OCI-LY3 (cell line): Measurements from ENCODE around the gene TTC39B.

ENCODE experiments used
- H2AFZ ChIP-seq: fragments of 200-600, 300-600 bp; shearing (Covaris generic); 2 replicates; pipeline ENCODE4 v1.6.0; 2014; ENCODE audit warnings: antibody characterized with exemption, low read depth, low read length
- H3K27ac ChIP-seq: fragments of 200-600, 300-600 bp; sonication (generic); 2 replicates; pipeline ENCODE4 v1.5.1; 2014; ENCODE audit warnings: mild to moderate bottlenecking, low read length, moderate library complexity, mixed read lengths
- H3K27me3 ChIP-seq: fragments of 200-600, 300-600 bp; sonication (generic); 2 replicates; pipeline ENCODE4 v1.6.1; 2014; ENCODE audit warnings: low read depth, low read length, mixed read lengths
- H3K36me3 ChIP-seq: fragments of 200-600, 300-600 bp; sonication (generic); replicated peaks from 2 replicates; pipeline ENCODE3; 2014; ENCODE audit warnings: low read depth, low read length, mixed read lengths
- H3K4me1 ChIP-seq: fragments of 300-600, 200-600 bp; sonication (generic); 2 replicates; pipeline ENCODE4 v1.6.1; 2014; ENCODE audit warnings: low read length, mixed read lengths
- H3K4me2 ChIP-seq: fragments of 200-600, 300-600 bp; sonication (generic); 2 replicates; pipeline ENCODE4 v1.6.1; 2014; ENCODE audit warnings: low read length, mixed read lengths
- H3K4me3 ChIP-seq: fragments of 300-600, 200-600 bp; sonication (generic); 2 replicates; pipeline ENCODE4 v1.5.1; 2014; ENCODE audit warnings: antibody characterized with exemption, mild to moderate bottlenecking, low read length, moderate library complexity
- H3K79me2 ChIP-seq: fragments of 300-600, 200-600 bp; shearing (Covaris generic); 2 replicates; pipeline ENCODE4 v1.6.1; 2014; ENCODE audit warnings: mild to moderate bottlenecking, low read length, mixed read lengths
- H3K9ac ChIP-seq: fragments of 300-600, 200-600 bp; shearing (Covaris generic); 2 replicates; pipeline ENCODE4 v1.6.0; 2014; ENCODE audit warnings: mild to moderate bottlenecking, low read length, moderate library complexity
- H3K9me3 ChIP-seq: fragments of 200-600, 300-600 bp; shearing (Covaris generic); 2 replicates; pipeline ENCODE4 v1.6.1; 2014; ENCODE audit warnings: low read length, mixed read lengths; ENCODE audit not compliant: insufficient read depth
- H4K20me1 ChIP-seq: fragments of 200-600, 300-600 bp; sonication (generic); 2 replicates; pipeline ENCODE4 v1.6.1; 2016; ENCODE audit warnings: low read length, mixed read lengths; ENCODE audit not compliant: insufficient read depth
- EZH2phosphoT487 ChIP-seq: fragments of 200-600 bp; shearing (Covaris generic); IDR thresholded peaks from 2 replicates; pipeline ENCODE4 v1.6.1; 2018; ENCODE audit warnings: antibody characterized with exemption, mixed run types, low read depth
- TF ChIP-seq, protein P1 (sequence below): fragments of 200-600, 300-600 bp; sonication (generic); IDR thresholded peaks from 2 replicates; pipeline ENCODE4 v1.5.1; 2014; ENCODE audit warnings: antibody characterized with exemption, low read length, low read depth

TTC39B gene

DNA sequence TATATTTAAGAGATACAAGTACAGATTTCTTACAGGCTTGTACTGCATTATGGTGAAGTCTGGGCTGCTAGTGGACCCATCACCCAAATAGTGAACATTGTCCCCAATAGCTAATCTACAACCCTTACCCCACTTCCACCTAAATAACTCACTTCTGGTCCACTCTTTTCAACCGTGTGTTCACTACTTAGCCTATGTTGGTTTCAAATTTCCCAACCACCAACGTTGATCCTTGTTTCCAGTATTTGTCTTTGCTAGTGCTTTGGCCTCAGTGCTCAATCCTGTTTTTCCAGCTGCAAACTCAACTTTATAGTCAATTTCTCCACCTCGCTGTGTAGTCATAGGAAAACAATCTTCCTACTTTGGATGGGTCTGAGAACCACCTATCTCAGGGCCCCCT, 45.3 kb upstream of the TTC39B start:
- Histone ChIP-seq H3K4me3 (no peak overlapping the region), H2AFZ (no peak overlapping the region), H3K27me3 (no peaks in the 10 kb centered on the region), H3K36me3 (no peaks in the 10 kb centered on the region), H3K9ac (no peak overlapping the region), H3K79me2 (no peaks in the 10 kb centered on the region), H3K4me2 (no peak overlapping the region), H3K27ac (no peak overlapping the region), H3K4me1 (peaks cover 8% of the 10 kb centered on the region), H3K9me3 (no peaks in the 10 kb centered on the region), H4K20me1 (no peaks in the 10 kb centered on the region)
- TF ChIP-seq, protein P1, sequence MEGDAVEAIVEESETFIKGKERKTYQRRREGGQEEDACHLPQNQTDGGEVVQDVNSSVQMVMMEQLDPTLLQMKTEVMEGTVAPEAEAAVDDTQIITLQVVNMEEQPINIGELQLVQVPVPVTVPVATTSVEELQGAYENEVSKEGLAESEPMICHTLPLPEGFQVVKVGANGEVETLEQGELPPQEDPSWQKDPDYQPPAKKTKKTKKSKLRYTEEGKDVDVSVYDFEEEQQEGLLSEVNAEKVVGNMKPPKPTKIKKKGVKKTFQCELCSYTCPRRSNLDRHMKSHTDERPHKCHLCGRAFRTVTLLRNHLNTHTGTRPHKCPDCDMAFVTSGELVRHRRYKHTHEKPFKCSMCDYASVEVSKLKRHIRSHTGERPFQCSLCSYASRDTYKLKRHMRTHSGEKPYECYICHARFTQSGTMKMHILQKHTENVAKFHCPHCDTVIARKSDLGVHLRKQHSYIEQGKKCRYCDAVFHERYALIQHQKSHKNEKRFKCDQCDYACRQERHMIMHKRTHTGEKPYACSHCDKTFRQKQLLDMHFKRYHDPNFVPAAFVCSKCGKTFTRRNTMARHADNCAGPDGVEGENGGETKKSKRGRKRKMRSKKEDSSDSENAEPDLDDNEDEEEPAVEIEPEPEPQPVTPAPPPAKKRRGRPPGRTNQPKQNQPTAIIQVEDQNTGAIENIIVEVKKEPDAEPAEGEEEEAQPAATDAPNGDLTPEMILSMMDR, result no peak
- TF ChIP-seq EZH2phosphoT487, result no peak

DNA sequence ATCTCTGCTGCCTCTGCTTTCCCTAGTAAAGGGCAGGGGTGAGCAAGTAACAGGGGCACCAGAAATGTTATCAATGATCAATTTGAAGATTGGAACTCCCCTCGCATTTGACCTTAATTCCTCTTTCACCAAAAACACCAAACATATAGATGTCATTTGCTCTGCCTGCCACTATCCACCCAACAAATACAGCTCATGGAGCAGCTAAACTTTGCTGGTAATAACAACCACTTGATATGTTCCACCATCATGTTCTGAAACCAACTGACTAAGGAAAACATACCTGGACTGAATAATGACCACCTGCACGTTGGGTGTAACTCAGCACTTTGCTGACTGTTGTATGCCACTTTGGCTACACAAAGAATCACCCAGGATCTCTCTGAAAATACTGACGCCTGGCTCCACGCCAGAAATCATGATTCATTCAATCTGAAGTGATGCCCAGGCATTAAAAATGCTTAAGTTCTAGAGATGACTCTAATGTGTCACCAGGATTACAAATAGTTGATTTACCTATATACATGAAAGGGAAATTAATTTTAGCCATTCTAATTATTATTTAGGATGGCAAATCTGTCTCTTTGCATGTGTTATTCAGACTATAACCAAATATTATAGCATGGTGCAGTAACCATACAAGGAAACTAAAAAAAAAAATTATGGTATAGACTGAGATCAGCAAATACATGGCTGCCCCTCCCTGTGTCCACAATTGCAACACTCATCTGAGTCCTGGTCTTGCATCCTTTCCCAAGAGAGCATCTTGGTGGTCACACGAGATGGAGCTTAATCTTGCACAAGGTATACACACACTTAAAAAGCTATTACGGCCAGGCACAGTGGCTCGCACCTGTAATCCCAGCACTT, 43.1 kb upstream of the TTC39B start:
- H3K36me3 ChIP-seq, result no peaks in the 10 kb centered on the region
- no peak overlapping the region for H3K9ac ChIP-seq
- H3K4me3 ChIP-seq, result no peak overlapping the region
- H3K27ac ChIP-seq, result no peak overlapping the region
- H3K27me3 ChIP-seq, result no peaks in the 10 kb centered on the region
- H2AFZ ChIP-seq, result no peak overlapping the region
- no peaks in the 10 kb centered on the region for H3K79me2 ChIP-seq
- H3K4me1 ChIP-seq, result no peaks in the 10 kb centered on the region
- H4K20me1 ChIP-seq, result no peaks in the 10 kb centered on the region
- no peak overlapping the region for H3K4me2 ChIP-seq
- TF ChIP-seq EZH2phosphoT487, result no peak
- TF ChIP-seq, protein P1, result no peak
- no peaks in the 10 kb centered on the region for H3K9me3 ChIP-seq

DNA sequence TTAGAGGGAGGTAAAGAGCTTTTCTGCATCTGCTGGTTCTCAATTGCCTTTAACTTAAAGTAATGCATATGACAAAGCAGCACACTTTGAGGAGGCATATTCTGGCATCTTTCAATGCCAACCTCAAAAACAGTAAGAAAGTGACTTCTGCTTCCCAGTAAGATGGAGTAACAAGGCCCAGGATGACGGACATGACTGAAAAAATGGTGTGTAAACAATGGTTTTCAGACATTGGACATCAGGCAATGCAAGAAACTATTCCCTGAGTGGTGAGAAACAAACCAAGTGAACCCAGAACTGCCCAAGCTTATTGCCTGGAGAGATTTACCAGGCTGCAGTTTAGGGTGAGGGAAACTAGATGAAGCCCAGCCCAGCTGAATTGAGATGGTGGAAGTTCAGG, 39.8 kb upstream of the TTC39B start:
- Histone ChIP-seq H3K27me3 (no peaks in the 10 kb centered on the region), H2AFZ (no peak overlapping the region), H3K9me3 (no peaks in the 10 kb centered on the region), H3K79me2 (no peaks in the 10 kb centered on the region), H3K36me3 (no peaks in the 10 kb centered on the region), H3K9ac (no peak overlapping the region), H3K4me1 (no peaks in the 10 kb centered on the region), H3K4me2 (no peak overlapping the region), H4K20me1 (no peaks in the 10 kb centered on the region), H3K4me3 (no peak overlapping the region), H3K27ac (no peak overlapping the region)
- TF ChIP-seq EZH2phosphoT487, result no peak
- TF ChIP-seq, protein P1, result no peak

DNA sequence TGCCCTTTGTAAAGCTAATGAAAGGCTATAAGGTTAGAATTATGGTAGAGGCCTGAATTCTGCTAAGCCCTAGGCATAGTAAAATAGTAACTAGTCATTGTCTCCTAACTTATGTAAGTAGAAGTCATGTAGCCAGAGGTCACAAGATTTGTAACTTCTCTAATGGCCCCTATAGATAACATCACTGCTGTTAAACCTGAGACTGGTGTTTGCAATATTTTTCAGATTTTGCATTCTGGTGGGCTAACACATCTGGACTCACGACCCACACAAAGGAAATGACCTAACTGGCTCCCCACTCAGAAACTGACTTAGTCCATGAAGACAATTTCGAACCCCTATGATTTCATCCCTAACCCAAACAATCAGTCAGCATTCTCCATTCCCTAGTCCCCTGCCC, 37.2 kb upstream of the TTC39B start:
- H2AFZ ChIP-seq, result no peak overlapping the region
- TF ChIP-seq, protein P1, result no peak
- TF ChIP-seq EZH2phosphoT487, result no peak

More for the DNA sequence above, 37.2 kb upstream of the TTC39B start:
- Histone ChIP-seq H3K9ac (no peak overlapping the region), H3K9me3 (no peaks in the 10 kb centered on the region), H3K36me3 (no peaks in the 10 kb centered on the region), H3K4me2 (no peak overlapping the region), H3K79me2 (no peaks in the 10 kb centered on the region), H3K4me3 (no peak overlapping the region), H3K27me3 (no peaks in the 10 kb centered on the region), H4K20me1 (no peaks in the 10 kb centered on the region), H3K4me1 (no peaks in the 10 kb centered on the region), H3K27ac (no peak overlapping the region)
